HEK293T (cell line): ENCODE results near the gene HRC.

Experiments
- CTCF ChIA-PET: fragments of 350-600 bp; formaldehyde crosslinking; extraction: SDS; loops from one replicate; lab custom pipeline; 2021; ENCODE audit warnings: antibody characterized with exemption, inconsistent platforms; lab: Yijun Ruan, JAX
- POLR2A ChIA-PET: fragments of 350-600 bp; formaldehyde crosslinking; extraction: SDS; loops from one replicate; lab custom pipeline; 2020; ENCODE audit warnings: antibody characterized with exemption, inconsistent platforms; lab: Yijun Ruan, JAX
- DNase-seq: peaks from one replicate; pipeline ENCODE4 v3.0.0; 2012; ENCODE audit warnings: mixed read lengths; ENCODE audit errors: extremely low spot score
- ARNT ChIP-seq: fragments of 450-650 bp; IDR thresholded peaks from 2 replicates; pipeline ENCODE4 v1.6.1; 2017; ENCODE audit warnings: mild to moderate bottlenecking
- BHLHE40 ChIP-seq: fragments of 450-650 bp; IDR thresholded peaks from 2 replicates; pipeline ENCODE4 v1.6.1; 2016; ENCODE audit warnings: mild to moderate bottlenecking, moderate library complexity, borderline replicate concordance
- CTBP1 ChIP-seq: fragments of 450-650 bp; IDR thresholded peaks from 2 replicates; pipeline ENCODE4 v1.6.1; 2016; ENCODE audit warnings: borderline replicate concordance
- ELF4 ChIP-seq: fragments of 450-650 bp; IDR thresholded peaks from 2 replicates; pipeline ENCODE4 v1.6.1; 2017; ENCODE audit warnings: antibody characterized with exemption
- FOXA1 ChIP-seq: fragments of 450-650 bp; IDR thresholded peaks from 2 replicates; pipeline ENCODE4 v1.6.1; 2016; ENCODE audit warnings: mild to moderate bottlenecking
- FOXK2 ChIP-seq: fragments of 450-650 bp; IDR thresholded peaks from 2 replicates; pipeline ENCODE4 v1.6.1; 2016; ENCODE audit warnings: mild to moderate bottlenecking
- FOXM1 ChIP-seq: fragments of 450-650 bp; IDR thresholded peaks from 2 replicates; pipeline ENCODE4 v1.6.1; 2017; ENCODE audit warnings: mild to moderate bottlenecking, borderline replicate concordance
- HDGF ChIP-seq: fragments of 450-650 bp; IDR thresholded peaks from 2 replicates; pipeline ENCODE4 v1.6.1; 2017; ENCODE audit warnings: antibody characterized with exemption, borderline replicate concordance
- L3MBTL2 ChIP-seq: fragments of 450-650 bp; conservative IDR thresholded peaks from 2 replicates; pipeline ENCODE4 v1.6.1; 2016; ENCODE audit warnings: mild to moderate bottlenecking
- LEF1 ChIP-seq: fragments of 450-650 bp; IDR thresholded peaks from 2 replicates; pipeline ENCODE4 v1.6.1; 2017; ENCODE audit warnings: mild to moderate bottlenecking, borderline replicate concordance
- NFRKB ChIP-seq: fragments of 450-650 bp; IDR thresholded peaks from 2 replicates; pipeline ENCODE4 v1.6.1; 2016; ENCODE audit warnings: mild to moderate bottlenecking, moderate library complexity
- SP1 ChIP-seq: fragments of 450-650 bp; IDR thresholded peaks from 2 replicates; pipeline ENCODE4 v1.6.1; 2017
- SUZ12 ChIP-seq: fragments of 450-650 bp; IDR thresholded peaks from 2 replicates; pipeline ENCODE4 v1.6.1; 2016; ENCODE audit warnings: mild to moderate bottlenecking
- TARDBP ChIP-seq: fragments of 450-650 bp; IDR thresholded peaks from 2 replicates; pipeline ENCODE4 v1.6.1; 2016
- ZNF384 ChIP-seq: fragments of 450-650 bp; IDR thresholded peaks from 2 replicates; pipeline ENCODE4 v1.6.1; 2016
- TF ChIP-seq, protein P1 (sequence below): fragments of 450-650 bp; IDR thresholded peaks from 2 replicates; pipeline ENCODE4 v1.6.1; 2016

Gene HRC

DNA sequence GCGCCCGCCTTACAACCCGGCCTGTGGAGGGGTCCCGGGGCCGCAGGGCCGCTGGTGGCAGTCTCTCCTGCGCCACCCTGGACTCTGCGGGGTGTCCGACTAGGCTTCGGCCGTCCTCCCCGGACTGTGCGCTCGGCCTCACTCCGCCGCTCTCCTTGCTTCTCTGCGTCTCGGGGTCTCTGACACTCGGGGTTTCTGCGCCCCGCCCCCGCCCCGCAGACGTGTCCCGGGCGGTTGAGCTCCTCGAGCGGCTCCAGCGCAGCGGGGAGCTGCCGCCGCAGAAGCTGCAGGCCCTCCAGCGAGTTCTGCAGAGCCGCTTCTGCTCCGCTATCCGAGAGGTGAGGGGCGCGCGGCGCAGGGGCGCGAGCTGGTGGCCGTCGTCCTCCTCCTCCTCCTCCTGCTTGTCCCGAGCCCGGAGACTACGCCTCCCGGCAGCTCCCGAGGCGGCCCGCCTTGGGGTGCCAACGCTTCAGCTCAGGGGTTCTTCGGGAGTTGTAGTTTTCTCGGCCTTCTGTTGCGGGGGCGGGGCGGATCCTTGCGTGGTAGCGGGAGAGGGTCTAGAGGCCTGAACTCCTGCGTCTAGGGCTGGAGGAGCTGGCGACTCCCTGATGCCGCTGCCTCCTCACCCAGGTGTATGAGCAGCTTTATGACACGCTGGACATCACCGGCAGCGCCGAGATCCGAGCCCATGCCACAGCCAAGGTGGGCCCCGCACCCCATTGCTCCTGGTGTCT, 40.4 kb downstream of the HRC start:
- TF ChIP-seq L3MBTL2 (peak; percentile 31; the same call in 1 of the 2 replicates), FOXK2 (no peak), FOXM1 (no peak), TARDBP (no peak), FOXA1 (no peak), LEF1 (no peak)
- POLR2A ChIA-PET = interaction anchor here (0.6 to 2.4 kb wide), 9 partner anchors 8 to 49 kb away, joined by 3 to 16 read pairs (median 7); no protein-coding TSS in a partner anchor
- DNase-seq = peak; percentile 47
- CTCF ChIA-PET = interaction anchor here (0.6 to 1.9 kb wide), 3 partner anchors 17 to 121 kb away, joined by 4 to 12 read pairs (median 5); partner anchors contain the start of genes GYS1 and RUVBL2

DNA sequence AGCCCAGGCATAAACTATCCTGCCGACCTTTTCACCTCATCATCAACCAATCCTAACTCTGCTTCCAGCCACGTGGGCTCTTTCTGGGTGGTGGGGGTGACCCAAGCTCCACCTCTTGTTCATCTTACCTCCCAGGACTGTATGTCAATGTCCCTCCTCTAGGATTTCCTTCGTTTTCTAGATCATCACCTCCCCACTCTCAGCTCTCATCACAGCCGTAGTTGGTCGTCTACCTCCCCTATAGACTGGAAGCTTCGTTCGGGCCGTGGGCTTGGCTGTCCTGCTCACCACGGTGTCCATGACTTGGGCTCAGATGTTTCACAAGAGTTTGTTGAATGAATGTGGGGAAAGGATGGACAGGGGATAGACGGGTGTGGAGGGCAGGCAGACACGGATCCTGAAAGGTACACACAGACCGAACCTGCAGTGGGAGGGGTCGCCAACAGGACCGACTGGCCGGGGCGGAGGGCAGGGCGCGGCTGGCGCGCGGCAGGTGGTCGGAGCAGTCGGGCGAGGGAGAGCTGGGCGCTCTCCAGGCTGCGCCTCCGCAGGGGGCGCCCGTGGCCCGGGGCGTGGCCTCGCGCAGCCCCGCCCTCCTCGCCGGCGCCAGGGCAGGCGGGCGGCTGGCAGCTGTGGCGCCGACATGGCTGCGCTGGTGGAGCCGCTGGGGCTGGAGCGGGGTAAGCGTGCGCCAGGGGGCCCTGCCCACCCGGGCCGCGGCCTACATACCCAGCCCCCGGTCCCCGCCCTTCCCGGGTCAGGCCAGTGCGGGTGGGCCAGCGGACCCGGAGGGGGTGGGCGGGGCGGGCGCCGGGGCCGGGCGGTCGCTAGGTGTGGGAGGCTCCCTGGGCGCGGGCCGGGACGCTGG, 41.2 kb downstream of the HRC start, which contains the start of gene LIN7B:
TSS of gene LIN7B (plus strand) at position 609 of the 868 bp plus-strand sequence. CDS start at position 644, 35 bp downstream.
- CTCF ChIA-PET = interaction anchor here (0.6 to 1.9 kb wide), 3 partner anchors 11 to 121 kb away, joined by 3 to 12 read pairs (median 5); partner anchors contain the start of genes GYS1 and RUVBL2
- TF ChIP-seq SUZ12 (no peak), L3MBTL2 (peak; percentile 48; the same call in 1 of the 2 replicates), LEF1 (no peak), TARDBP (no peak), FOXA1 (no peak), FOXK2 (no peak), NFRKB (no peak)
- TF ChIP-seq, protein P1, sequence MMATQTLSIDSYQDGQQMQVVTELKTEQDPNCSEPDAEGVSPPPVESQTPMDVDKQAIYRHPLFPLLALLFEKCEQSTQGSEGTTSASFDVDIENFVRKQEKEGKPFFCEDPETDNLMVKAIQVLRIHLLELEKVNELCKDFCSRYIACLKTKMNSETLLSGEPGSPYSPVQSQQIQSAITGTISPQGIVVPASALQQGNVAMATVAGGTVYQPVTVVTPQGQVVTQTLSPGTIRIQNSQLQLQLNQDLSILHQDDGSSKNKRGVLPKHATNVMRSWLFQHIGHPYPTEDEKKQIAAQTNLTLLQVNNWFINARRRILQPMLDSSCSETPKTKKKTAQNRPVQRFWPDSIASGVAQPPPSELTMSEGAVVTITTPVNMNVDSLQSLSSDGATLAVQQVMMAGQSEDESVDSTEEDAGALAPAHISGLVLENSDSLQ = peak; percentile 60
- POLR2A ChIA-PET = interaction anchor here (0.6 to 2.4 kb wide), 10 partner anchors 7 to 49 kb away, joined by 3 to 16 read pairs (median 5); no protein-coding TSS in a partner anchor
- DNase-seq = peak; percentile 86

DNA sequence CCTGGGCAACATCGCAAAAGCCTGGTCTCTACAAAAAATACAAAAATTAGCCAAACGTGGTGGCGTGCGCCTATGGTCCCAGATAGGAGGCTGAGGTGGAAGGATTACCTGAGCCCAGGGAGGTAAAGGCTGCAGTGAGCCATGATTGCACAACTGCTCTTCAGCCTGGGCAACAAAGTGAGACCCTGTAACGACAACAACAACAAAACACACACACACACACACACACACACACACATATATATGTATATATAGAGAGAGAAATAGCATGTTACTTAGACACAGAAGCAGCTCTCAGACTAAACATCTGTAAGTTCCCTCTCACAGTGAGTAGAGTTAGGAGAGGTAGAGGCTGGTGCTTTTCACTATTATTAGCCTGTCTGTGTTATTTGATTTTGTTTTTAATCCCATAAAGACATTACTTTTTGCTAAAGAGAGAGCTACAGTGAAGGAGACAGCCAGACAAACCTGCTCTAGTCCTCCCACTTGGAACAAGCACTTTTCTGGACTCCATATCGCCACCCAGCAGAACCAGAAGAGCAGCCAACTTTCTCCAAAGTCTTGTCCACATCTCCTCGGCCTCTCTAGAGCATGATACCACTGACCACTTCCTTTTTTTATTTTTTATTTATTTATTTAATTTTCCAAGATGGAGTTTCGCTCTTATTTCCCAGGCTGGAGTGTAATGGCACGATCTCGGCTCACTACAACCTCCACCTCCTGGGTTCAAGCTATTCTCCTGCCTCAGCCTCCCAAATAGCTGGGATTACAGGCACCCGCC, 43.8 kb downstream of the HRC start:
- TF ChIP-seq FOXA1 (no peak), FOXK2 (no peak)
- ChIA-PET CTCF (interaction anchor here (0.6 to 1.3 kb wide), 3 partner anchors 14 to 64 kb away, joined by 3 to 13 read pairs (median 6); no protein-coding TSS in a partner anchor), POLR2A (interaction anchor here (1.2 kb wide), 1 partner anchor 10 kb away, joined by 3 read pairs; no protein-coding TSS in a partner anchor)
- no peak for DNase-seq

DNA sequence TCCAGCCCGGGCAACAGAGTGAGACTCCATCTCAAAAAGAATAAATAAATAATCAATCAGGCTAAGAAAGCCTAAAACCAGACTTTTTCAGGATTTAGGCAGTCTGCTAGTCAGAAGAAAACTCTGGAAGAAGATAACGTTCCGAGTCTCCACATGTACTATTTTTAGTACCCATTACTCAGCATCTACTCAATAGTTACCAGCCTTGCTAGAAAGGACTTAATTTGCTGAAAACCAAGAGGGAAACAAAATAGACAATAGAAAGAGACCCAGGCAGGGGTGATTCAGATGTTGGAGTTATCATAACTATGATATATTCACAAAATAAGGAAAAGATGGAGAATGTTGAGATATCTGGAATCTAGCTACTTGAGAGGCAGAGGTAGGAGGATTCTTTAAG, 44.6 kb downstream of the HRC start:
- TF ChIP-seq ELF4 (no peak), HDGF (no peak), SP1 (no peak), ARNT (no peak), SUZ12 (no peak), LEF1 (no peak), ZNF384 (no peak), TARDBP (no peak), FOXM1 (no peak), CTBP1 (no peak), L3MBTL2 (no peak), NFRKB (no peak), BHLHE40 (no peak)
- TF ChIP-seq, protein P1 = no peak
- ChIA-PET POLR2A (interaction anchor here (1.2 kb wide), 1 partner anchor 10 kb away, joined by 3 read pairs; no protein-coding TSS in a partner anchor), CTCF (interaction anchor here (0.7 to 1.3 kb wide), 2 partner anchors 13 to 34 kb away, joined by 4 to 13 read pairs; no protein-coding TSS in a partner anchor)
- no peak for DNase-seq

DNA sequence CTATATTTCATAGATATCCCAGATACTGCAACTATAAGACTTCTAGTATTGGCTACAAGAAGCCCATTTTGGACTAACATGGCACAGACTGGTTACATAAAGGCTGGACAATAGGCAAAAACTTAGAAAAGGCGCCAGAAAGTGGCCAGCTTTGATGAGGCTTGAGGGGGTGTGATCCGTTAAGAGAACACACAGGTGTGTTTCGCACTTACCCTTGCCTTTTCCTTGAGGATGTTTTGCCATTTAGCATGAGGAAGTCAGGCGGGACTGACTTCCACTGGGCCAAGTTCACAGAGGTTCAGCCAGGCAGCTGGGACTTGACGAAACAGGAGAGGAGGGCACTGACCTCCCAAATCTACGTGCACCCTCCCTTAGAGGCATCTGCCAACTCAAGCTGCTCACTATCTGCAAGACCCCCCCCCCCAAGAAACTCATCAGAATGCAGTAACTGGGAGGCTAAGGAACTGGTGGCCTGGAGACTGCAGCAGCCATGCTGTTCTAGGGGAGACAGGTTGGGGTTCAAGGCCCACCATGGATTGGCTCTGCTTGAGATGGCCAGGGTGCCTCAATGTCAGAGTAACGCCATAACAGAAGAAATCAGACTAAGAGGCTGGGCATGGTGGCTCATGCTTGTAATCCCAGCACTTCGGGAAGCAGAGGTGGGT, 45.5 kb downstream of the HRC start:
- CTCF ChIA-PET = interaction anchor here (2.0 kb wide), 1 partner anchor 12 kb away, joined by 5 read pairs; no protein-coding TSS in a partner anchor
- no peak for TF ChIP-seq ZNF384
- TF ChIP-seq, protein P1 = no peak
- no peak for TF ChIP-seq SP1
- TF ChIP-seq NFRKB = no peak
- no peak for TF ChIP-seq L3MBTL2
- no peak for TF ChIP-seq ELF4
- no peak for TF ChIP-seq SUZ12
- TF ChIP-seq FOXK2 = no peak
- TF ChIP-seq CTBP1 = no peak
- no peak for TF ChIP-seq TARDBP
- no peak for TF ChIP-seq BHLHE40

More for the DNA sequence above, 45.5 kb downstream of the HRC start:
- POLR2A ChIA-PET = no interaction called here
- DNase-seq = no peak
